ENCODE results near the gene ZNF565. TPM values are rescaled to one million over a fixed set of nuclear protein-coding genes. Genes with fewer than 3 reads are reported as not detected.
"Not testable (repeated sequence)": the region's sequence is repeated elsewhere in the genome, so short reads cannot be mapped to it uniquely, and the experiment has no call there.

ZNF565 gene
- total RNA-seq, 1 donor: 5.1 TPM

DNA sequence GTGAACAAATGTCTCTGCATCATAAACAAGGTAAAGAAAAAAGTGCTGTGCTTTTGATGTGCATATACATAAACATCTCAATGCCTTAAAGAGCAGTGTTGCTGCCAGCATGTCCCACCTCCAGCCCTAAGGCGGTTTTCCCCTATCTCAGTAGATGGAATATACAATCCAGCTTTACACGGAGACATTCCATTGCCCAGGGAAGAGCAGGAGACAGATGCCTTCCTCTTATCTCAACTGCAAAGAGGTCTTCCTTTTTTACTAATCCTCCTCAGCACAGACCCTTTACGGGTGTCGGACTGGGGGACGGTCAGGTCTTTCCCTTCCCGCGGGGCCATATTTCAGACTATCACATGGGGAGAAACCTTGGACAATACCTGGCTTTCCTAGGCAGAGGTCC, 19.2 kb upstream of the ZNF565 start:
- not testable (repeated sequence) for H3K4me3 ChIP-seq (ENCODE audit: low read length); H3K4me1 ChIP-seq (ENCODE audit: insufficient read depth, low read length); H3K27me3 ChIP-seq (ENCODE audit: insufficient read depth, low read length)
- peaks cover 56% of the 10 kb centered on the region for H3K9me3 ChIP-seq (ENCODE audit: low read depth, low read length)

DNA sequence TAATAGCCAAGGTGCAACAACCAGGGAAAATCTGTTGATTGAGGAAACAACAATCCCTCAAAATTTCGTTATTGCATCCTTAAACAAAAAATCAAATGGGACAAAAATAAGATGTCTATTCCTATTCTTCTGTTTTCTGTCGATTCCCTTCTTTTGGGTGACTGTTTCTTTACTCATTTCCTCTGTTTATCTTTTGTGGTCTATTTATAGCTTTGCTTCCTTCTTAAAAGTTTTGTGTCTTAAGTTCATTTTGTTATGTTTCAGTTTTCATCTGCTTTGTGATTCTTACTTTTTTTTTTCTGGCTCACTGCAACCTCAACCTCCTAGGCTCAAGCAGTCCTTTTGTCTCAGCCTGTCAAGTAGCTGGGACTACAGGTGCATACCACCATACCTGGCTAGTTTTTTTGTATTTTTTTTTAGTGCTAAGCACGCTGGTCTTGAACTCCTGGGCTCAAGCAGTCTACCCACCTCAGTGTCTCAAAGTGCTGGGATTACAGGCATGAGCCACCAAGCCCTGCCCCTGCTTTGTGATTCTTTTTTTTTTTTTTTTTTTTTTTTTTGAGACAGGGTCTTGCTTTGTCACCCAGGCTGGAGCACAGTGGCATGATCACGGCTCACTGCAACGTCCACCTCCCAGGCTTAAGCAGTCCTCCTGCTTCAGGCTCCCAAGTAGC, 10.9 kb upstream of the ZNF565 start:
- Histone ChIP-seq H3K9me3 (ENCODE audit: low read depth, low read length) (no peaks in the 10 kb centered on the region), H3K4me3 (ENCODE audit: low read length) (no peak overlapping the region), H3K27me3 (ENCODE audit: insufficient read depth, low read length) (no peaks in the 10 kb centered on the region), H3K4me1 (ENCODE audit: insufficient read depth, low read length) (peaks cover 15% of the 10 kb centered on the region)

DNA sequence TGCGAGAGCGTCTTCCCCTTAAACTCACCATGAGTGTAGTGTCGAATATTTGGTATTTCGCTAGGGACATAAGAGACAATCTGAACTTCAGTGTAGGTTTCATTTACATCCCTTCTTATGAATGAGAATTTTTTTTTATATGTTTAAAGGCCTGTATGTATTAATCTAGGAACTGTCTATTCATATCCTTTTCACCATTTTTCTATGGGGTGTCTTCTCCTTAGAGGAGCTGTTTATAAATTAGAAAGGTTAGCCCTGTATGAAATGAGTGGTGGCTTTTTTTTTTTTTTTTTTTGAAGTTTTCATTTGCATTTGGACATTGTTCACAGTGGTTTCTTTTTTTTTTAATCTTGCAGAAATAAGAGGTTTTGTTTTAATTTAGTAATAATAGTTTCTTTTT, 8.0 kb upstream of the ZNF565 start:
- Histone ChIP-seq H3K4me1 (ENCODE audit: insufficient read depth, low read length) (peaks cover 15% of the 10 kb centered on the region), H3K9me3 (ENCODE audit: low read depth, low read length) (no peaks in the 10 kb centered on the region), H3K4me3 (ENCODE audit: low read length) (no peak overlapping the region), H3K27me3 (ENCODE audit: insufficient read depth, low read length) (no peaks in the 10 kb centered on the region)

DNA sequence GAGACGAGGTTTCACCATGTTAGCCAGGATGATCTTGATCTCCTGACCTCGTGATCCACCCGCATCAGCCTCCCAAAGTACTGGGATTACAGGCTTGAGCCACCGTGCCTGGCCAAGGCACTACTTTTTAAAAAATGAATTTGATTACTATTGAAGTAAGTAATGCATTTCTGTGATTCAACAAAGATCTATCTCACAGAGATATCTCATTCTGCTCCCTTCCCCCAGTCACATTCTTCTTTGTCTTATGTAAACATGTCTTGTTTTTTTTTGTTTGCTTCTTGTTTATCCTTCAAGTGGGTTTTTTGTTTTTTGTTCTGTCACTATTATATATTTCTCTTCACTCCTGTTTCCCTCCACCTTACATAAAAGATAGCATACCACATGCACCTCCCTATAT, 7.0 kb upstream of the ZNF565 start:
- Histone ChIP-seq H3K4me1 (ENCODE audit: insufficient read depth, low read length) (peaks cover 15% of the 10 kb centered on the region), H3K27me3 (ENCODE audit: insufficient read depth, low read length) (no peaks in the 10 kb centered on the region), H3K9me3 (ENCODE audit: low read depth, low read length) (no peaks in the 10 kb centered on the region), H3K4me3 (ENCODE audit: low read length) (no peak overlapping the region)

DNA sequence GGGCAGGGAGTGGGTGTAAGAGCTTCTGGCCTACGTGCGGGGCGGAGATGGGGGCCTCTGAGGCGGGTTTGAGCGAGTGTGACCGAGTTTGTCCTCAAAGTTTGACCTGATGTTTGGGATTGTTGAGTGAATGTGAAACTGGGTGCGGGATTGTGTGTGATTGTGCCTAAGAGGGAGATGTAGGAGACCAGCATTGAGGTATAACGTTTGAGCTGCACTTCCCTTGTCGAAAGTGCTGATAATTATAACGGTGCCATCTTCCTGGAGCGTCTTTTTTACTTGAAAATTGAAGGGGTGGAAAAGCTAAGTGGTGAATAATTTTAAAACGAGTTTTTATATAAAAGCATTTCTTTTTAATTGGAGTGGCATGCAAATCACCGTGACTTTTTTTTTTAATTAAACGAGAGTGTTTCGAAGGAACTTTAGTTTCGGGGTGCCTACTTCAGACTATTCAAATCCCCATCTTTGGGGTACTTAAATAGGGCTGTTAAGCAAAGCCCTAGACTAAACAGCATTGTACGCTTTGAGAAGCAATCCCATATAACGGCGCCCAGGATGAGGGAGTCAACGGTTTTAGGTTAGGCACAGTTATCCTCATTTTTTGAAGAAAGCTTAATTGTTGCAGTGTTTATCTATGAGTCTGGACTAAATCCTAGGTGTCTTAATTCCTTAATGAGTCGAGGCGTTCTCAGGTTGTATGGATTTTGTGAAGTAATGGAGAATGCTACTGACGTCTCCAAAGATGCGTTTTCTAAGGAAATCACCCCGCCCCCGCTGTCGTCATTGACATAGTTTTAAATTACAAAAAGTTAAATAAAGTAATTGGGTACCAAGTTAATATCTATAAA, 1.0 kb upstream of the ZNF565 start:
- Histone ChIP-seq H3K9me3 (ENCODE audit: low read depth, low read length) (no peaks in the 10 kb centered on the region), H3K27me3 (ENCODE audit: insufficient read depth, low read length) (no peaks in the 10 kb centered on the region), H3K4me1 (ENCODE audit: insufficient read depth, low read length) (peaks cover 13% of the 10 kb centered on the region), H3K4me3 (ENCODE audit: low read length) (peak overlapping the region; percentile 97)

DNA sequence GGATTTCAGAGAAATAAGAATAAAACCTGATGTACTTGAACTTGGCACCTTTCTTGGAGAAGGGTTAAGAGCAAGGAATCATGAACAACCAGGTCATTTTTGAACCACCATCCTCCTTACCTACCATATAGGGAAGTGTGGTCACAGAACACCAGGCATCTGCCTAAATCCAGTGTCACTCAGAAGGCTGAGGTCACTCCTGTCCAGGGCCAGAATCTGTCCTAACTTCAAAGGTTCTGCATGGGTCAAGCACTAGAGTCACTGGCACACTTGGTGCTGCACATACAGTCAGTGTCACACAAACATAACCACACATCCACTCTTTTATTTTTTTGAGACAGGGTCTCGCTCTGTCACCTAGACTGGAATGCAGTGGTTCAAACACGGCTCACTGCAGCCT, 1.6 kb downstream of the ZNF565 start:
- Histone ChIP-seq H3K9me3 (ENCODE audit: low read depth, low read length) (no peaks in the 10 kb centered on the region), H3K27me3 (ENCODE audit: insufficient read depth, low read length) (no peaks in the 10 kb centered on the region), H3K4me3 (ENCODE audit: low read length) (no peak overlapping the region), H3K4me1 (ENCODE audit: insufficient read depth, low read length) (peaks cover 13% of the 10 kb centered on the region)

DNA sequence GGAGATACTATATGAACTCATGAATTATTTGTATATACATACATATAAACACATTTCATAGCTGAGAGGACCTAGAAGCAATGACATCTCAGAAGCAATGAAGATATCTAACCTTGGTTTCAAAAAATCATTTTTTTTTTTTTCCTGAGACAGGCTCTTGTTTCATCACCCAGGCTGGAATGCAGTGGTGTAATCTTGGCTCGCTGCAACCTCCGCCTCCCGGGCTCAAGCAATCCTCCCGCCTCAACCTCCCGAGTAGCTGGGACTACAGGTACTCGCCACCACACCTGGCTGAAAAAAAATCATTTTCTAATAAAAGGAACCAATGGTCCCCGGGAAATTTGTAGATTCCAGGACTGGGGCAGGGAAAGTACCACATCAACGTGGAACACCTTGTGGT, 4.0 kb downstream of the ZNF565 start:
- H3K9me3 ChIP-seq (ENCODE audit: low read depth, low read length): no peaks in the 10 kb centered on the region
- peaks cover 8% of the 10 kb centered on the region for H3K4me1 ChIP-seq (ENCODE audit: insufficient read depth, low read length)
- H3K27me3 ChIP-seq (ENCODE audit: insufficient read depth, low read length): no peaks in the 10 kb centered on the region
- H3K4me3 ChIP-seq (ENCODE audit: low read length): no peak overlapping the region

DNA sequence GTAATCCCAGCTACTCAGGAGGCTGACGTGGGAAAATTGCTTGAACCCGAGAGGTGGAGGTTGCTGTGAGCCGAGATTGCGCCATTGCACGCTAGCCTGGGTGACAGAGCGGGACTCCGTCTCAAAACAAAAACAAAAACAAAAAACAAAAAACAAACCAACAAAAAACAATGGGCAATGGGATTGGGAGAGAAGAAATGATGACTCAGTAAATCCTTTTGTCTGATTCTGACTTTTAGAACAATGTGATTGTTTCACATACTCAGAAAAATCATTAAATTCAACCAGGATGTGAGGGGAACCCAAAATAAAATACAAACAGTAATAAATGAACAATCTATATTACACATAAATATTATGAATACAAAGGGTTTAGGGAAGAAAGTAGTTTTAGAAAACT, 5.1 kb downstream of the ZNF565 start:
- Histone ChIP-seq H3K4me3 (ENCODE audit: low read length) (no peak overlapping the region), H3K4me1 (ENCODE audit: insufficient read depth, low read length) (peaks cover 8% of the 10 kb centered on the region), H3K27me3 (ENCODE audit: insufficient read depth, low read length) (no peaks in the 10 kb centered on the region), H3K9me3 (ENCODE audit: low read depth, low read length) (no peaks in the 10 kb centered on the region)

DNA sequence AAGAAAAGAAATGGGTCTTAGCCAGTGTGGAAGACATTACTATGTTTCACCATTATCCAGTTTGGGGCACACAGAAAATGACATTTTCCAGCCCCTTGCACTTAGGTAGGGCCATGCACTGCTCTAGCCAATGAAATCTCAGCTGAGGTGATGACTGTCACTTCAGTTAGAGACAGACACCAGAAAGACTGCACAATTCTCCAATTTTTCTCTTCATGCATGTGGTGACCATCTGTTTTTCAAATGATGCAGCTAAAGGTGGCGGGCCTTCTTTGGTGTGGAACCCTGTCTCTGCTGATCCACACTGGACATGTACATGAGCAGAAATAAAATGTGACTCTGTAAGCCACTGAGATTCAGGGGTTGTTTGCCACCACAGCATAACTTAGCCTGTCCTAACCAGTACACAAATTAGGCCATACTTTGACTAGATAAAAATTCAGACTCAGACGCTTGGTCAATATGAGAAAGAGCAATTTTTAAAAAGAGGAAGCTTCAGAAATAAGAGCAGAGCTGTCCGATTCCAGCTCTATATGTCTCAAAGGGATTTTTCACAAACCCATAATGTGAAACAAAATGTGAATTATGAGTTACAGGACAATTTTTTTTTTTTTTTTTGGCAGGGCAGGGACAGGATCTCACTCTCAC, 6.7 kb downstream of the ZNF565 start:
- H3K27me3 ChIP-seq (ENCODE audit: insufficient read depth, low read length): no peaks in the 10 kb centered on the region
- H3K4me1 ChIP-seq (ENCODE audit: insufficient read depth, low read length): no peaks in the 10 kb centered on the region
- no peaks in the 10 kb centered on the region for H3K9me3 ChIP-seq (ENCODE audit: low read depth, low read length)
- no peak overlapping the region for H3K4me3 ChIP-seq (ENCODE audit: low read length)

DNA sequence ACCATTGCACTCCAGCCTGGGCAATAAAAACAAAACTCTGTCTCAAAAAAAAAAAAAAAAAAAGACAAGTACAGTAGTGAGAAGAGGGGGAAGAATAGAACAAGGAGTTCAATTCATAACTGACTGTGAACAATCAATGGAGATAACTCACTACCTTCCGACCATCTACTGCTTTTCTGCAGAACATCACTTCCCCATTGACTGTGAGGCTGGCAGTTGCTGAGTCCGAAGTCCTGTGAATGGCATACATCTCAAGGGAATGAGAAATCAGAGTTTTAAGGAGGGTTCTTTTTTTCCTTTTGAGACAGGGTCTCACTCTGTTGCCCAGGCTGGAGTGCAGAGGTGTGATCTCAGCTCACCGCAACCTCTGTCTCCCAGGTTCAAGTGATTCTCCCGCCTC, 11.2 kb downstream of the ZNF565 start:
- H3K27me3 ChIP-seq (ENCODE audit: insufficient read depth, low read length): no peaks in the 10 kb centered on the region
- no peaks in the 10 kb centered on the region for H3K9me3 ChIP-seq (ENCODE audit: low read depth, low read length)
- no peak overlapping the region for H3K4me3 ChIP-seq (ENCODE audit: low read length)
- no peaks in the 10 kb centered on the region for H3K4me1 ChIP-seq (ENCODE audit: insufficient read depth, low read length)

DNA sequence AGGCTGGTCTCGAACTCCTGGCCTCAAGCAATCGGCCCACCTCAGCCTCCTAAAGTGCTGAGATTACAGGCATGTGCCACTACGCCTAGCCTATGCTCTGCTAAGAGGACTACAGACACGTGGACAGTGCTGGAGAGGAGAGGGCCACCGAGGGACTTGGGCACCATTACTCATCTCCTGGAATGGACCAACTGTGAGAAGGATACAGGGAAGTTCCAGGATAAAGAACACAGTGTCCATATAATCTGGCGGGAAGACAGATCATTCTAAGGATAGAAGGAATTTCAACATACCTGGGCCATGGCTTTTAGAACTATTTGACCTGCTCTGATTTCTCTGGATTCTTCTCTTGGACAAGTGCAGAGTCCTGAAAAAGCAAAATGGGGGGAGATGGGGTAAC, 12.8 kb downstream of the ZNF565 start:
- Histone ChIP-seq H3K27me3 (ENCODE audit: insufficient read depth, low read length) (no peaks in the 10 kb centered on the region), H3K9me3 (ENCODE audit: low read depth, low read length) (no peaks in the 10 kb centered on the region), H3K4me3 (ENCODE audit: low read length) (no peak overlapping the region), H3K4me1 (ENCODE audit: insufficient read depth, low read length) (no peaks in the 10 kb centered on the region)

DNA sequence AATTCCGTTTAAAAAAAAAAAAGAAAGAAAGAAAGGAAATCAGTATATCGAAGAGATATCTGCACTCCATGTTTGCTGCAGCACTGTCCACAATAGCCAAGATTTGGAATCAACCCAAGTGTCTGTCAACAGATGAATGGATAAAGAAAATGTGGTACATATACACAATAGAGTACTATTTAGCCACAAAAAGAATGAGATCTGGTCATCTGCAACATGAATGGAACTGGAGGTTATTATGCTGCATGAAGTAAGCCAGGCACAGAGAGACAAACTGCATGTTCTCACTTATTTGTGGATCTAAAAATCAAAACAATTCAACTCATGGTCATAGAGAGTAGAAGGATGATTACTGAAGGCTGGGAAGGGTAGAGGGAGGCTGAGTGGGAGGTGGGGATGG, 16.3 kb downstream of the ZNF565 start:
- Histone ChIP-seq H3K27me3 (ENCODE audit: insufficient read depth, low read length) (no peaks in the 10 kb centered on the region), H3K9me3 (ENCODE audit: low read depth, low read length) (no peaks in the 10 kb centered on the region), H3K4me1 (ENCODE audit: insufficient read depth, low read length) (no peaks in the 10 kb centered on the region), H3K4me3 (ENCODE audit: low read length) (no peak overlapping the region)

DNA sequence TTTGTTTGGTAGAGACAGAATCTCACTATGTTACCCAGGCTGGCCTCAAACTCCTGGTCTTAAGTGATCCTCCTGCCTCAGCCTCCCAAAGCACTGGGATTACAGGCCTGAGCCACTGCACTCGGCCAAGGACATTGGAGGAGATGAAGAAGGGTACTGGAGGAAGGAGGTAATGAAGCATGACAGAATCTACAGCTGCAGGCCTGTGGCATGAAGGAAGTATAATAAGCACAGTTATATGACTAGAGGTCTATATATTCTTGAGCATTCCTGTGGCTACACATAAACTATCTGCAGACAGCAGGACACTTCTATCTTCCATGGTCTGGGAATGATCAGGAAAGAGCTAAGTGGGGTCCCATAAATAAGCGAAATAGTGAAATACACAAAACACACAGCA, 18.2 kb downstream of the ZNF565 start:
- H3K4me3 ChIP-seq (ENCODE audit: low read length): no peak overlapping the region
- no peaks in the 10 kb centered on the region for H3K27me3 ChIP-seq (ENCODE audit: insufficient read depth, low read length)
- no peaks in the 10 kb centered on the region for H3K4me1 ChIP-seq (ENCODE audit: insufficient read depth, low read length)
- no peaks in the 10 kb centered on the region for H3K9me3 ChIP-seq (ENCODE audit: low read depth, low read length)

DNA sequence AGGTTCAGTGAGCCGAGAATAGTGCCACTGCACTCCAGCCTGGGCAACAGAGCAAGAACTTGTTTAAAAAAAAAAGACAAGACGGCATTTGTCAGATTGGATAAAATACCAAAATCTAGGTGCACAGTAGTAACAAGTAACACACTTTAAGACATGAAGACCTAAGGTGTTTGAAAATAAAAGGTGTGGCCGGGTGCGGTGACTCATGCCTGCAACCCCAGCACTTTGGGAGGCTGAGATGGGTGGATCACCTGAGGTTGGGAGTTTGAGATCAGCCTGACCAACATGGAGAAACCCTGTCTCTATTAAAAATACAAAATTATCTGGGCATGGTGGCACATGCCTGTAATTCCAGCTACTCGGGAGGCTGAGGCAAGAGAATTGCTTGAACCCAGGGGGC, 27.7 kb downstream of the ZNF565 start:
- H3K4me1 ChIP-seq (ENCODE audit: insufficient read depth, low read length); H3K4me3 ChIP-seq (ENCODE audit: low read length); H3K27me3 ChIP-seq (ENCODE audit: insufficient read depth, low read length); H3K9me3 ChIP-seq (ENCODE audit: low read depth, low read length): not testable (repeated sequence)

DNA sequence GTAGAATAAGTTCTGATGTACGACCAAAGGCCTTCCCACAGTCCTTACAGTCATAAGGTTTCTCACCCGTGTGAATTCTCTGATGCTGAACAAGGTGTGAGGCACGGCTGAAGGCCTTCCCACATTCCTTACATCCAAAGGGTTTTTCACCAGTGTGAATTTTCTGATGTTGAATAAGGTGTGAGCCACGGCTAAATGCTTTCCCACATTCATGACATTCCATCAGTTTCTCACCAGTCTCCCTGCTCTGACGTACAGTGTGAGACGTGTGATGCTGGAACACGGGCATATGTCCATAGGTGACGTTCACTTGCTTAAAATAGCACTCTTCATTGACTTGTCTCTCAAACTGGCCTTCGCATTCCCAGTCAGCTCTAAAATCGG, 31.2 kb downstream of the ZNF565 start:
- no peaks in the 10 kb centered on the region for H3K4me1 ChIP-seq (ENCODE audit: insufficient read depth, low read length)
- no peaks in the 10 kb centered on the region for H3K9me3 ChIP-seq (ENCODE audit: low read depth, low read length)
- H3K4me3 ChIP-seq (ENCODE audit: low read length): no peak overlapping the region
- H3K27me3 ChIP-seq (ENCODE audit: insufficient read depth, low read length): no peaks in the 10 kb centered on the region

Measured in mononuclear cell (primary cell).